HUES6 (cell line): ENCODE measurements around the gene RPS6KL1.

Experiments
- H3K27ac ChIP-seq: 2 replicates; pipeline ENCODE4 v1.7.0; 2013; ENCODE audit warnings: low read depth, mild to moderate bottlenecking, low read length, inconsistent platforms
- H3K27me3 ChIP-seq: 2 replicates; pipeline ENCODE4 v1.6.1; 2013; ENCODE audit warnings: low read length; ENCODE audit not compliant: control insufficient read depth, insufficient read depth
- H3K36me3 ChIP-seq: 2 replicates; pipeline ENCODE4 v1.6.1; 2013; ENCODE audit warnings: low read length; ENCODE audit not compliant: control insufficient read depth, insufficient read depth
- H3K4me1 ChIP-seq: 2 replicates; pipeline ENCODE4 v1.6.1; 2013; ENCODE audit warnings: low read length; ENCODE audit not compliant: control insufficient read depth, insufficient read depth
- H3K4me3 ChIP-seq: 2 replicates; pipeline ENCODE4 v1.5.1; 2013; ENCODE audit warnings: low read depth, low read length
- H3K9ac ChIP-seq: one replicate; pipeline ENCODE4 v1.6.1; 2013; ENCODE audit warnings: mild to moderate bottlenecking, low read length
- H3K9me3 ChIP-seq: 2 replicates; pipeline ENCODE4 v1.6.1; 2013; ENCODE audit warnings: low read depth, low read length; ENCODE audit not compliant: control insufficient read depth, insufficient read depth

The RPS6KL1 gene

DNA sequence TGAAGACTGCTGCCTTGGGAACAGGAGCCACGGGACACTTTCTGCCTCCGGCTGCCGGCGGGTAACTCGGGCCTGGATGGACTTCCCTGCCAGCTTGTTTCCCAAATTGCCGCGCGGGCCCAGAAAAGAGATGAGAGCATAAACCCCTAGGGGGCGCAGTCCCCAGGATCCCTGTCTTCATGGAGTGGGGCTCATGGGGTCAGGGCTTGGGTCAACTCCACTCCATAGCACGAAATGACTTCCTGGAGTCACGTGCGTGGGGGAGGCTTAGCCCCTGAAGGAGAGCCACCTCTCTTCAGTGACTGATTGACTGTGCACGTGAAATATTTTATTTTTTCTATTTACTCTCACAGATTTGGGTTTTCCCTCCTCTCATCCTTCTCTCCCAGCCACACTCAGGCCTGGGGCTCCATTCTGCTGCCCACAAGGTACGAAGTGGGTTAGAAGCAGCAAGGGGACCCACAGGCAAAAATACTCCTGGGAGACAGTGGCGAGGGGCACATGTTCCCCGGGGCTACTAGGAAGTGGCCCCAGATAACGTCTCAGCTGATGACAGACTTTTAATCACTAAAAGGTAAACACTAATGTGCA, 22.3 kb upstream of the RPS6KL1 start:
- Histone ChIP-seq H3K4me1 (peaks cover 13% of the 10 kb centered on the region; the same call in 1 of the 2 replicates), H3K9ac (no peak overlapping the region), H3K36me3 (peaks cover 9% of the 10 kb centered on the region; the same call in 1 of the 2 replicates), H3K27me3 (no peaks in the 10 kb centered on the region), H3K27ac (no peak overlapping the region), H3K4me3 (no peak overlapping the region), H3K9me3 (no peaks in the 10 kb centered on the region)

GRCh38 chr14:74942608-74943007, 19.5 kb upstream of the RPS6KL1 start:
- 0 out of 2 replicates have a peak, but pooled peaks cover 3% of the 10 kb centered on the region for H3K36me3 ChIP-seq
- H3K9ac ChIP-seq: no peak overlapping the region
- no peaks in the 10 kb centered on the region for H3K9me3 ChIP-seq
- H3K27ac ChIP-seq: no peak overlapping the region
- no peak overlapping the region for H3K4me3 ChIP-seq
- peaks cover 20% of the 10 kb centered on the region; the same call in 1 of the 2 replicates for H3K4me1 ChIP-seq
- no peaks in the 10 kb centered on the region for H3K27me3 ChIP-seq

GRCh38 chr14:74942181-74942580, 19.1 kb upstream of the RPS6KL1 start:
- H3K36me3 ChIP-seq: 0 out of 2 replicates have a peak, but pooled peaks cover 3% of the 10 kb centered on the region
- H3K27me3 ChIP-seq: no peaks in the 10 kb centered on the region
- peaks cover 20% of the 10 kb centered on the region; the same call in 1 of the 2 replicates for H3K4me1 ChIP-seq
- no peaks in the 10 kb centered on the region for H3K9me3 ChIP-seq
- no peak overlapping the region for H3K4me3 ChIP-seq
- H3K27ac ChIP-seq: no peak overlapping the region
- H3K9ac ChIP-seq: no peak overlapping the region

GRCh38 chr14:74941676-74942097, 18.6 kb upstream of the RPS6KL1 start:
- Histone ChIP-seq H3K4me1 (peaks cover 20% of the 10 kb centered on the region; the same call in 1 of the 2 replicates), H3K4me3 (no peak overlapping the region), H3K36me3 (0 out of 2 replicates have a peak, but pooled peaks cover 3% of the 10 kb centered on the region), H3K27me3 (no peaks in the 10 kb centered on the region), H3K9ac (no peak overlapping the region), H3K27ac (no peak overlapping the region), H3K9me3 (no peaks in the 10 kb centered on the region)

GRCh38 chr14:74940956-74941565, 18.0 kb upstream of the RPS6KL1 start:
- no peak overlapping the region for H3K4me3 ChIP-seq
- no peak overlapping the region for H3K9ac ChIP-seq

GRCh38 chr14:74938531-74939495, 15.8 kb upstream of the RPS6KL1 start:
- 0 out of 2 replicates have a peak, but pooled peaks cover 3% of the 10 kb centered on the region for H3K36me3 ChIP-seq
- H3K27ac ChIP-seq: no peak overlapping the region
- no peak overlapping the region for H3K4me3 ChIP-seq
- no peaks in the 10 kb centered on the region for H3K9me3 ChIP-seq
- peaks cover 25% of the 10 kb centered on the region; the same call in 1 of the 2 replicates for H3K4me1 ChIP-seq
- H3K9ac ChIP-seq: no peak overlapping the region
- H3K27me3 ChIP-seq: no peaks in the 10 kb centered on the region

More at GRCh38 chr14:74940956-74941565, 18.0 kb upstream of the RPS6KL1 start:
- peaks cover 17% of the 10 kb centered on the region; the same call in 1 of the 2 replicates for H3K4me1 ChIP-seq
- H3K27me3 ChIP-seq: no peaks in the 10 kb centered on the region
- no peaks in the 10 kb centered on the region for H3K9me3 ChIP-seq
- 0 out of 2 replicates have a peak, but pooled peaks cover 3% of the 10 kb centered on the region for H3K36me3 ChIP-seq
- no peak overlapping the region for H3K27ac ChIP-seq

- no peak overlapping the region for H3K4me3 ChIP-seq
- no peak overlapping the region for H3K9ac ChIP-seq
- no peak overlapping the region for H3K27ac ChIP-seq
- peaks cover 25% of the 10 kb centered on the region; the same call in 1 of the 2 replicates for H3K4me1 ChIP-seq
- no peaks in the 10 kb centered on the region for H3K9me3 ChIP-seq
- H3K27me3 ChIP-seq: no peaks in the 10 kb centered on the region
- 0 out of 2 replicates have a peak, but pooled peaks cover 3% of the 10 kb centered on the region for H3K36me3 ChIP-seq
Observed at GRCh38 chr14:74937171-74937570, 14.1 kb upstream of the RPS6KL1 start.

GRCh38 chr14:74936731-74937130, 13.7 kb upstream of the RPS6KL1 start:
- H3K27ac ChIP-seq: no peak overlapping the region
- H3K36me3 ChIP-seq: 0 out of 2 replicates have a peak, but pooled peaks cover 3% of the 10 kb centered on the region
- H3K4me3 ChIP-seq: no peak overlapping the region
- peaks cover 21% of the 10 kb centered on the region; the same call in 1 of the 2 replicates for H3K4me1 ChIP-seq
- H3K9me3 ChIP-seq: no peaks in the 10 kb centered on the region
- no peak overlapping the region for H3K9ac ChIP-seq
- H3K27me3 ChIP-seq: no peaks in the 10 kb centered on the region

GRCh38 chr14:74936151-74936550, 13.1 kb upstream of the RPS6KL1 start:
- Histone ChIP-seq H3K4me3 (no peak overlapping the region), H3K9ac (no peak overlapping the region), H3K27ac (no peak overlapping the region), H3K36me3 (no peaks in the 10 kb centered on the region), H3K4me1 (peaks cover 16% of the 10 kb centered on the region; the same call in 1 of the 2 replicates), H3K9me3 (no peaks in the 10 kb centered on the region), H3K27me3 (no peaks in the 10 kb centered on the region)

DNA sequence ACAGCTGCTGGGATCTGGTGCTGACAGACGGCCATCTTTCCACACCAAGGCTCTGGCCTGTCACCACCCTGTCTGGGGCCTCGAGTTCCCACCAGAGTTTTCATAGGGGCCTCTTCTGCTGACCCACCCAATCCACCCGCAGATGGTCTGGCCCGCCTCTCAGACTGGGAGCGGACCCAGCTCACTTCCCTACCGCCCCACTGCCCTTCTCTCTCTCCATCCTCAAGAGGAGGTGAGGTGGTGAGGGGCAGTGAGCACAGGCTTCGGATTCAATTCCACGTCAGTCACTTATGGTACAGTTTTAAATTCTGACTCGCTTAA, 12.3 kb upstream of the RPS6KL1 start:
- no peaks in the 10 kb centered on the region for H3K9me3 ChIP-seq
- H3K27me3 ChIP-seq: no peaks in the 10 kb centered on the region
- no peak overlapping the region for H3K27ac ChIP-seq
- H3K4me1 ChIP-seq: peaks cover 16% of the 10 kb centered on the region; the same call in 1 of the 2 replicates
- H3K9ac ChIP-seq: no peak overlapping the region
- no peak overlapping the region for H3K4me3 ChIP-seq
- H3K36me3 ChIP-seq: no peaks in the 10 kb centered on the region
